SK-N-SH (cell line): Measurements from ENCODE around the gene SFMBT2. TPM values are rescaled to one million over a fixed set of nuclear protein-coding genes. Genes with fewer than 3 reads are reported as not detected.

Source experiments
- CTCF ChIA-PET: fragments of 300-600, 350-600 bp; formaldehyde crosslinking; extraction: SDS; loops from one replicate; lab custom pipeline; 2021; lab: Yijun Ruan, JAX
- POLR2A ChIA-PET: fragments of 350-600 bp; sonication (Branson Sonifier 250); formaldehyde crosslinking; extraction: SDS; loops from one replicate; lab custom pipeline; 2020; ENCODE audit warnings: antibody characterized with exemption, inconsistent platforms; lab: Yijun Ruan, JAX
- DNase-seq: peaks from one replicate; pipeline ENCODE4 v3.0.0; 2012
- H2AFZ ChIP-seq: fragments of 200-600 bp; sonication (generic); 2 replicates; pipeline ENCODE4 v1.8.1; 2016; ENCODE audit warnings: antibody characterized with exemption, mild to moderate bottlenecking, low read depth
- H3F3A ChIP-seq: fragments of 200-600 bp; sonication (generic); replicated peaks from 2 replicates; pipeline ENCODE3; 2016; ENCODE audit warnings: antibody characterized with exemption, mild to moderate bottlenecking; ENCODE audit not compliant: insufficient read depth
- H3K27ac ChIP-seq, 2 experiments: fragments of 200-500 bp in 1 of 2; fragments of 200-600 bp in 1 of 2; sonication (Bioruptor generic) in 1 of 2; sonication (generic), shearing (Covaris generic) in 1 of 2; 2 replicates each; pipeline versions ENCODE4 v1.5.1 to v1.6.1; 2014 to 2016; ENCODE audit warnings: low read depth in 2 of 2, inconsistent platforms in 1 of 2, low read length in 1 of 2, mild to moderate bottlenecking in 1 of 2, mixed read lengths in 1 of 2
- H3K27me3 ChIP-seq: fragments of 200-600 bp; sonication (generic), shearing (Covaris generic); 2 replicates; pipeline ENCODE4 v1.6.1; 2016; ENCODE audit warnings: mixed run types; ENCODE audit not compliant: insufficient read depth
- H3K36me3 ChIP-seq, 2 experiments: fragments of 200-500 bp in 1 of 2; fragments of 200-600 bp in 1 of 2; sonication (Bioruptor generic) in 1 of 2; sonication (generic) in 1 of 2; replicated peaks in 1 of 2; 2 replicates each; pipeline versions ENCODE3 to v1.5.1; 2014 to 2016; ENCODE audit warnings: low read length in 1 of 2, mild to moderate bottlenecking in 1 of 2; ENCODE audit not compliant: insufficient read depth in 2 of 2, control insufficient read depth in 1 of 2
- H3K4me1 ChIP-seq, 2 experiments: fragments of 200-500 bp in 1 of 2; fragments of 200-600 bp in 1 of 2; sonication (Bioruptor generic) in 1 of 2; sonication (generic), shearing (Covaris generic) in 1 of 2; 2 replicates each; pipeline versions ENCODE4 v1.5.1 to v1.6.1; 2014 to 2016; ENCODE audit warnings: low read depth in 1 of 2, low read length in 1 of 2, mixed run types in 1 of 2; ENCODE audit not compliant: insufficient read depth in 2 of 2, control insufficient read depth in 1 of 2
- H3K4me2 ChIP-seq: fragments of 200-600 bp; sonication (generic), shearing (Covaris generic); 2 replicates; pipeline ENCODE4 v1.6.1; 2017; ENCODE audit warnings: mixed run types
- H3K4me3 ChIP-seq, 2 experiments: fragments of 200-500 bp in 1 of 2; fragments of 200-600 bp in 1 of 2; sonication (Bioruptor generic) in 1 of 2; sonication (generic), shearing (Covaris generic) in 1 of 2; 2 replicates each; pipeline versions ENCODE4 v1.5.1 to v1.8.1; 2014 to 2016; ENCODE audit warnings: low read depth in 2 of 2, inconsistent platforms in 1 of 2, low read length in 1 of 2, mild to moderate bottlenecking in 1 of 2, mixed read lengths in 1 of 2, moderate library complexity in 1 of 2
- H3K79me2 ChIP-seq: fragments of 200-600 bp; sonication (generic); 2 replicates; pipeline ENCODE4 v1.8.1; 2017; ENCODE audit warnings: mild to moderate bottlenecking; ENCODE audit not compliant: insufficient read depth
- H3K9ac ChIP-seq: fragments of 200-600 bp; sonication (generic); 2 replicates; pipeline ENCODE4 v1.6.1; 2017; ENCODE audit warnings: mixed run types
- H3K9me2 ChIP-seq: fragments of 200-600 bp; sonication (generic); 2 replicates; pipeline ENCODE4 v1.6.1; 2017; ENCODE audit warnings: mixed run types
- H3K9me3 ChIP-seq: fragments of 200-600 bp; sonication (generic); 2 replicates; pipeline ENCODE4 v1.6.1; 2017; ENCODE audit warnings: mixed run types, mild to moderate bottlenecking, moderate library complexity
- H4K20me1 ChIP-seq: fragments of 200-600 bp; sonication (generic); 2 replicates; pipeline ENCODE4 v1.6.1; 2017; ENCODE audit warnings: mild to moderate bottlenecking, mixed run types; ENCODE audit not compliant: insufficient read depth
- EZH2phosphoT487 ChIP-seq: fragments of 200-600 bp; sonication (generic); IDR thresholded peaks from 2 replicates; pipeline ENCODE4 v1.6.1; 2017; ENCODE audit warnings: low read depth, mixed run types, mild to moderate bottlenecking, antibody characterized with exemption, moderate library complexity, borderline replicate concordance
- FOSL2 ChIP-seq: IDR thresholded peaks from 2 replicates; pipeline ENCODE4 v1.4.0; 2012; ENCODE audit warnings: low read depth, mild to moderate bottlenecking, moderate library complexity, borderline replicate concordance
- GATA2 ChIP-seq: sonication (generic); formaldehyde crosslinking; IDR thresholded peaks from 2 replicates; pipeline ENCODE4 v1.5.0; 2020; ENCODE audit warnings: mild to moderate bottlenecking, missing genetic modification reagents
- IRF3 ChIP-seq: fragments of 150-350 bp; IDR thresholded peaks from 2 replicates; pipeline ENCODE4 v1.6.1; 2016; ENCODE audit warnings: mild to moderate bottlenecking, low read depth, low read length
- NFIC ChIP-seq: IDR thresholded peaks from 2 replicates; pipeline ENCODE4 v1.4.0; 2012; ENCODE audit warnings: borderline replicate concordance
- NRF1 ChIP-seq: IDR thresholded peaks from 2 replicates; pipeline ENCODE4 v1.6.1; 2012; ENCODE audit warnings: low read depth, mild to moderate bottlenecking, low read length
- RAD21 ChIP-seq: IDR thresholded peaks from 2 replicates; pipeline ENCODE4 v1.6.1; 2012; ENCODE audit warnings: mild to moderate bottlenecking, low read length
- REST ChIP-seq: IDR thresholded peaks from 2 replicates; pipeline ENCODE4 v1.6.1; 2012; ENCODE audit warnings: mild to moderate bottlenecking, low read depth, low read length, moderate library complexity
- RFX5 ChIP-seq: IDR thresholded peaks from 2 replicates; pipeline ENCODE4 v1.6.1; 2012; ENCODE audit warnings: mild to moderate bottlenecking, improper control_type of control experiment, low read length
- RXRA ChIP-seq: IDR thresholded peaks from 2 replicates; pipeline ENCODE4 v1.4.0; 2012; ENCODE audit warnings: low read depth, mild to moderate bottlenecking, borderline replicate concordance
- SIN3A ChIP-seq: IDR thresholded peaks from 2 replicates; pipeline ENCODE4 v1.6.1; 2012; ENCODE audit warnings: low read depth, mild to moderate bottlenecking, low read length, moderate library complexity, borderline replicate concordance
- USF2 ChIP-seq: fragments of 150-350 bp; IDR thresholded peaks from 2 replicates; pipeline ENCODE4 v1.6.1; 2017; ENCODE audit warnings: antibody characterized with exemption, low read length, low read depth, borderline replicate concordance
- YY1 ChIP-seq: IDR thresholded peaks from 2 replicates; pipeline ENCODE4 v1.4.0; 2012; ENCODE audit warnings: low read depth, mild to moderate bottlenecking
- WGBS: methylation state at CpG from one replicate; pipeline ENCODE4 v1.1.6; 2017; ENCODE audit warnings: low lambda C conversion rate; 5-methylcytosine and 5-hydroxymethylcytosine counted together
- polyA plus RNA-seq, 3 experiments: library from polyadenylated mRNA; depleted of rRNA; stranded (reverse); fragments of >200 nt; gene quantifications; 2 replicates each; pipeline ENCODE4 v1.2.3, GENCODE V29; 2012

SFMBT2 gene
- polyA plus RNA-seq, 1 of the 3 experiments (the other 2 are of a cell fraction): 0.20 TPM

DNA sequence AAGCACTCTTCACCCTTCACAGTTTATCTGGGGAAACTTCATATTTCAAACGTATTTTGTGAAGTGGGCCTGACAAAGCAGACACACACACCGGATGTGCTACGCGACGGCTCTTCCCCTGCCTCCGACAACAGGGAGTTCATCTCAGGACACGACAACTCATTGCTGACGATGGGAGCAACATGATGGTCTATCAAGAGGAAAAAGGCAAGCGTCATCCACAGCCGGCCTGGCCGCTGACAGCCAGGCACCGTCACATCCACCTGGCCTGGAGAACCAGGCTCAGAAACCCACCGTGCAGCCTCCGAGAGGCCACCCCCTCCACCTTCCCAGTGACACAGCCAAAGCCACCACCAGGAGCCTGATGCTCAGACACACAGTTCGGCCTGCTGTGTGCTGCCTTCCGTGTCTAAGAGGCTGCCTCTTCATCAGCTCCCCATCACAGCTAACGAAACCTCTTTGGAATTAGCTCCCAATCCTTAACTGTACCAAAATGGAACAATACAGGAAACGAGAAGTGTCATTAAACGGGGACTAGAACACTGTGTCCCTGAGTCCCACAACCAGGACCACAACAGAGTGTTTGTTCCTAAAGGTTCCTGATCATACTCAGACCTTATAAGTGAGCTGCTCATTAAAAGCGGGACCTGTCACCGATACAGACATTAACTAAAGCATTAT lies 76.7 kb downstream of the SFMBT2 start:
- H3K4me1 ChIP-seq: peaks cover 0 to 4% of the 10 kb centered on the region in 2 experiments; a peak in 1 of 4 replicates
- H3K9me3 ChIP-seq: no peaks in the 10 kb centered on the region
- H3K36me3 ChIP-seq: no peaks in the 10 kb centered on the region
- H3K4me2 ChIP-seq: no peak overlapping the region
- TF ChIP-seq RXRA: no peak
- no peak for TF ChIP-seq EZH2phosphoT487
- no peak for TF ChIP-seq REST
- TF ChIP-seq SIN3A: no peak
- TF ChIP-seq GATA2 (CRISPR knock-in tag): no peak
- TF ChIP-seq RAD21: no peak
- no peak for TF ChIP-seq NFIC
- TF ChIP-seq NRF1: no peak
- no peak for TF ChIP-seq IRF3
- TF ChIP-seq USF2: no peak
- TF ChIP-seq YY1: no peak
- TF ChIP-seq RFX5: no peak
- TF ChIP-seq FOSL2: no peak
- H3F3A ChIP-seq: no peaks in the 10 kb centered on the region
- POLR2A ChIA-PET: interaction anchor here (1.1 kb wide), 1 partner anchor 11 kb away, joined by 3 read pairs; no protein-coding TSS in a partner anchor
- H4K20me1 ChIP-seq: no peaks in the 10 kb centered on the region
- H3K27me3 ChIP-seq: no peaks in the 10 kb centered on the region
- no peak overlapping the region for H3K9ac ChIP-seq
- no peaks in the 10 kb centered on the region for H3K79me2 ChIP-seq
- 65% methylated on average over 21 of the region's 21 CpGs for WGBS
- H3K4me3 ChIP-seq: no peak overlapping the region
- H2AFZ ChIP-seq: no peak overlapping the region
- CTCF ChIA-PET: interaction anchor here (0.6 to 0.8 kb wide), 2 partner anchors 65 to 517 kb away, joined by 3 read pairs; no protein-coding TSS in a partner anchor
- no peak for DNase-seq
- H3K9me2 ChIP-seq: no peaks in the 10 kb centered on the region
- no peak overlapping the region for H3K27ac ChIP-seq
